Activated CD8-positive, alpha-beta memory T cell treated with anti-CD3 and anti-CD28 coated beads for 36 hours (primary cell): Measurements from ENCODE around the gene CDC42EP2. TPM values are rescaled to one million over a fixed set of nuclear protein-coding genes. Genes with fewer than 3 reads are reported as not detected.

Source experiments
- CTCF ChIA-PET: fragments of 350-600 bp; sonication (Branson Sonifier 250); formaldehyde crosslinking; loops from one replicate; lab custom pipeline; 2021; ENCODE audit warnings: antibody characterized with exemption; lab: Charles Lee
- POLR2A ChIA-PET: fragments of 350-600 bp; sonication (Branson Sonifier 250); formaldehyde crosslinking; loops from one replicate; lab custom pipeline; 2021; ENCODE audit warnings: antibody characterized with exemption; lab: Charles Lee
- total RNA-seq, 2 experiments: library from RNA; stranded (reverse); gene quantifications; one replicate each; pipeline ENCODE4 v1.2.3, GENCODE V29; 2021

CDC42EP2 gene
- total RNA-seq, 2 experiments from 2014 or later: 0.78 to 0.82 TPM

DNA sequence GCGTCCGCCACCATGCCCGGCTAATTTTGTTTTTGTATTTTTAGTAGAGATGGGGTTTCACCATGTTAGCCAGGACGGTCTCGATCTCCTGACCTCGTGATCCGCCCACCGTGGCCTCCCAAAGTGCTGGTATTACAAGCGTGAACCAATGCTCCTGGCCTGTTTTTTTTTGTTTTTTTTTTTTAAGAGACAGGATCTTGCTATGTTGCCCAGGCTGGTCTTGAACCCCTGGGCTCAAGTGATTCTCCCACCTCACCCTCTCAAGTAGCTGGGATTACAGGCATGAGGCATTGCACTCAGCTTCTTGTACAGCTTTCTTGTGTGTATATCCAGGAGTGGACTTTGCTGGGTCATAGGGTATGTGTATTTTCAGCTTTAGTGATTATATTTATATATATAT is 17.9 kb downstream of the CDC42EP2 start:
- CTCF ChIA-PET: interaction anchor here (1.1 to 8.6 kb wide), 4 partner anchors 8 to 107 kb away, joined by 3 to 104 read pairs (median 6); partner anchors contain the start of gene CDC42EP2
- POLR2A ChIA-PET: interaction anchor here (0.6 to 1.3 kb wide), 5 partner anchors 17 to 521 kb away, joined by 3 to 9 read pairs (median 3); partner anchors contain the start of gene POLA2

DNA sequence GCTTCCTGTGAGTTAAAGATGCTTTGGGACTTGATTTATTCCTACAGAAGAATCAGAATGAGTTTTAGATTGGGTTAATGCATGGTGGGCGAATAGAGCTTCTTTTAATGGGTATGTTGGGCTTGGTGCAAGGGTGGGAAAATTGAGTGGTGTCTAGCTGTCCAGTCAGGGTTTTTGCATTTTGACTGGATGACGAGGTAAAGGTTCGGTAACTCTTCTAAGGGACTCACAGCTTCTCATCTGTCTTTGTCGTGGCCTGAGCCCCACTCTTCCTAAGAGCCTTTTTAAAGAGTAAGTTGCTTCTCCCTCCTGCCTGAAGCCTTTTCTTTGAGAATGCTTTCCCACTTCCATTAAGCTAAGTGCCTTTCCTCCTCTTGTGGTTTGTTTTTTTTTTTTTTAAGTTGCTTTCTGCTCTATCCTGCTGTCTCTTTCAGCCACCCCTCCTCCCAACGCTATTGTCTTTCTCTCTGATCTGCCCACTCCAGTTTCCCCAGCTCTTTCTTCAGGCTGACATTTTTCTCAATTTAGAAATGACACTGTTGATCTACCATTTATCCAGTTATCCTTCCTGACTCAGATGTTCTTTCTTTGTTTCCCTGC is 20.1 kb downstream of the CDC42EP2 start:
- ChIA-PET POLR2A (interaction anchor here (0.6 kb wide), 1 partner anchor 141 kb away, joined by 4 read pairs; no protein-coding TSS in a partner anchor), CTCF (interaction anchor here (0.7 to 8.6 kb wide), 4 partner anchors 17 to 224 kb away, joined by 3 to 104 read pairs (median 4); partner anchors contain the start of gene CDC42EP2)

DNA sequence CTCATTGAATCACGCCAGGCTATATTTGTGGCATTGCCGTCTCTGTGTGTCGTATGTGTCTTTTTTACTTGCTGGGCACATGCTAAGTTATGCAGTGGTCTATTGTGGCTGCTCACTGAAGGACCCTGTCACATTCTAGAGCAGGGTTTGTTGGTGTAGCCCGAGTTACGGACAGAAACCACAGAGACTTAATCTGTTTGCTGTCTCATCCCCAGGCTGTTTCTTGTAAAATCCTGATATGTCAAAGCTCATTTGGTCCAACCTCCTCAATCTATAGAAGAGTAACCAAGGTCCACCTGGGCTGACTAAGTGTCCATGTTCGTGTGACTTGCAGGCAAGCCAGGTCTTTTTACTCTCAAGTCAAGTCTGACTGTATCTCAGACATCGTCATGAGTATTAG is 24.0 kb downstream of the CDC42EP2 start:
- ChIA-PET CTCF (interaction anchor here (1.1 to 2.5 kb wide), 2 partner anchors 9 kb away, joined by 6 to 9 read pairs; no protein-coding TSS in a partner anchor), POLR2A (no interaction called here)

DNA sequence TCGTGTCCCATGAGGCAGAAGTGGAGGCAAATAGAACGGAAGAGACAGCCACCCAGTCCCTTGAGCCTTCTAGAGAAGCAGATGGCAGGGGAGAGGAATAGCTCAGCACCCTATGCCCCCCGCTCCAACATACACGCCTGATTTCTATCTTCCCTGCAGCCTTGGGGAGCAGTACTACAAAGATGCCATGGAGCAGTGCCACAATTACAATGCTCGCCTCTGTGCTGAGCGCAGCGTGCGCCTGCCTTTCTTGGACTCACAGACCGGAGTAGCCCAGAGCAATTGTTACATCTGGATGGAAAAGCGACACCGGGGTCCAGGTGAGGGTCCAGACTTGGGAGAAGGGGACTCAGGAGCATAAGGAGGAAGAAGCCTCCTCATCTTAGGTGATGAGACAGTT is 25.6 kb downstream of the CDC42EP2 start:
- ChIA-PET CTCF (interaction anchor here (0.6 to 2.5 kb wide), 2 partner anchors 10 to 329 kb away, joined by 4 to 9 read pairs; no protein-coding TSS in a partner anchor), POLR2A (no interaction called here)

DNA sequence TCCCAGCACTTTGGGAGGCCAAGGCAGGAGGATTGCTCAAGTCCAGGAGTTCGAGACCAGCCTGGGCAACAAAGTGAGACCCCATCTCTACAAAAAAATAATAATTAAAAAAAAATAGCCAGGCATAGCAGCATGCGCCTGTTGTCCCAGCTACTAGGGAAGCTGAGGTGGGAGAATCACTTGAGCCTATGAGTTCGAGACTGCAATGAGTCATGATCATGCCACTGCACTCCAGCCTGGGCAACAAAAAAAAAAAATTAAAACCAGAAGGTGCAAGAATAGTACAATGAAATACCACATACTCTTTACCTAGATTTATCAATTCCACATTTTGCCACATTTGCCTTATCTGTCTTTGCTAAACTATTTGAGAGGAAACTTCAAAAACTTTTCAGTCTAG is 27.2 kb downstream of the CDC42EP2 start:
- POLR2A ChIA-PET: no interaction called here
- CTCF ChIA-PET: no interaction called here

DNA sequence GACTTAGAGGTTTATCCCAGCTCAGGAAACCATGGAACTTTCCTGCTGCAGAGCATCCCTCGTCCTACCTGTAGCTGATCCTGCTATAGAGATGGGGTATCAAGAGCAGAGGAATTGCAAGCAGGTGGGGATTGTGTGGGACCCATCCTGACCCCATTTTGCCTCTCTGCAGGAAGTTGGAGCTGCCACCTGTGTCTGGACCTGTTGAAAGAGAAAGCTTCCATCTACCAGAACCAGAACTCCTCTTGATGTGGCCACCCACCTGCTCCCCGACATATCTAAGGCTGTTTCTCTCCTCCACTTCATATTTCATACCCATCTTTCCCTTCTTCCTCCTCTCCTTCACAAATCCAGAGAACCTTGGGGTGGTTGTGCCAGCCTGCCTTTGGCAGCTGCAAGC is 36.8 kb downstream of the CDC42EP2 start:
- ChIA-PET POLR2A (no interaction called here), CTCF (interaction anchor here (1.3 kb wide), 1 partner anchor 156 kb away, joined by 3 read pairs; no protein-coding TSS in a partner anchor)

DNA sequence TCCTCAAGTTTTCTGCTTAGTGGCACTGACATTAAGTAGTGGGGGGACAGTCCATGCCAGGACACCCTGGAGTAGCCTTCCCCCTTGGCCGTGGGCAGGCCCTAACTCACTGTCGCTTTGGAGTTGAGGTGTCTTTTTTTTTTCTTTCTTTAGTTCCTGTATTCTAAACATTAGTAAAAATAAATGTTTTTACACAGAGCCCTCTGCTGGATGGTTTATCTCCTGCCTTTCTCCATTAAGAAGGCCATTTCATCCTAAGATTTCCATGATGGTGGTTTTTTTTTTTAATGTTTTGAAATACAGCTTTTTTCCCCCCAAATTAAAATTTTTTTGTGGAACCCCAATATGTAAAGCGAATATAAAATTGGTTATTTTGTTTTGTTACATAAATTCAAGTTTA is 38.1 kb downstream of the CDC42EP2 start:
- POLR2A ChIA-PET: no interaction called here

DNA sequence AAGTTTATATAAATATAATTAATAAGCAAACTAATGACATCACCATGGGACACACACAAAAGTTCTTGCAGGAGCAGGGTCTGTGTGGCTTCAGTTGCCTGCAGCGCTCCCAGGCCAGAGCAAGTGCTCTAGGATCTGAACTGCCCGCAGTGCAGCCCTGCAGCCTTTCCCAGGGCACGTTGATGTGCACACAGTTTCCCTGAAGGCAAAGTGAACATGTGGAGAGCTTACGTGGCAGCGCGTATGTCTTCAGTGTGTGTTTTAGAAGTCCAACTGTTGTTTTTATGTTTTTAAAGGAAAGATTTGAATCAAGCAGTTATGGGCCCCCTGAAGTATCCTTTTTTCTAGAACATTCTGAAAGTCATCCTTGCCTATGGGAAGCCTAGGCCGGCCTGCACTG is 38.7 kb downstream of the CDC42EP2 start:
- POLR2A ChIA-PET: no interaction called here
- CTCF ChIA-PET: no interaction called here

More for the DNA sequence above, 38.1 kb downstream of the CDC42EP2 start:
- CTCF ChIA-PET: interaction anchor here (1.2 kb wide), 1 partner anchor 23 kb away, joined by 3 read pairs; no protein-coding TSS in a partner anchor

DNA sequence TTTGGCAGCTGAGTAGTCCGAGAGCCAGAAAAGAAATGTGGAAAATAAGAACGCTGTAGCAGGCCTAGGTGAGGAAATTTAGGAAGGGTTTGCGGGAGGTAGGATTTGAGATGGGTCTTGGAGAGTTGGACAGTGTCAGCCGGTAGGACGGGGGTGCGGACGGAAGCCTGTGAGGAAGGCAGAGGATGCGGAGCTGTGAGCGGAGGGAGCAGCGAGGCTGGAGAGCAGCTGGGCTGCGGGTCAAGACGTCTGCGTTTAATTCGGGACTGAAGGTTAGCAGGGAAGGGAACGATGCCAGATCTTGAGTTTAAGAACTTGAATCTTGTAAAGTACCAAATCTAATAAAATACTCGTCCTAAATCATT is 39.2 kb downstream of the CDC42EP2 start:
- CTCF ChIA-PET: interaction anchor here (0.8 to 1.1 kb wide), 2 partner anchors 24 to 157 kb away, joined by 3 to 6 read pairs; no protein-coding TSS in a partner anchor
- POLR2A ChIA-PET: interaction anchor here (0.9 kb wide), 1 partner anchor 154 kb away, joined by 3 read pairs; no protein-coding TSS in a partner anchor

DNA sequence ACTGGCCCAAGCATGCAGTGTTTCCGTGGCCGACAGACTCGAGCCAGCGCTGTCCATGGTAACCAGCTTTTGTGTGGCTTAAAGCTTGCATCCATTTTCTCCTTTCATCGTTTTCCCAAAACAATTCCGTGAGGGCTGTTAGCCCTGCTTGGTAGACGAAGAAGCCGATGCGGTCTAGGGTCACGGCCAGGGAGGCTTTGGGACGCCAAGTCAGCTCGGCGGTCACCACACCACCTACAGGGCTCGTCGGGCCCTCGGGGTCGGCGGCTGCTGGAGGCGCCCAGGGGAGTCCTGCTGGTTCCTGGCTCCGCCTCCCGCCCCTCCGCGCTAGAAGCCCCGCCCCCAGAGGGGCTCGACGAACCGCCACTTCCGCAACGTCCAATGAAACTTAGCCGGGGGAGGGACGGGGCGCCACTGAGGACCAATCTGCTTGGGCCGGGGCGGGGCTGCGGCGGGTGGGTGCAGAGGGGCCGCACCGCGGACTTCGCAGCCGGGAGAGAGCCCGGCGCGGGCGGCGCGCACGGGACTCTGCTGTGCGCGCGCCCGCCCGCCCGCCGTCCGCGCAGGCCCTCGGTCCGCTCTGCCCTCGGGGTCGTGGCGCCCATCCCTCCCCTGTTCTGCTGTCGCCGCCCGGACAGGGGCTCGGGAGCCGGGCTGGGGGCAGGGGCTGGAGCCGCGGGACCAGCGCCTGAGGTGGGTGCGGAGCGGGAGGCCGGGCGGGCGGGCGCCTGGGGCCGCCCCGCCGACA is 39.8 kb downstream of the CDC42EP2 start, which contains the start of gene TIGD3:
TSS of gene TIGD3 (plus strand) at position 487 of the 748 bp plus-strand sequence. CDS start 1,058 bp downstream, outside the sequence.
- CTCF ChIA-PET: interaction anchor here (0.8 to 1.1 kb wide), 2 partner anchors 25 to 156 kb away, joined by 3 to 6 read pairs; no protein-coding TSS in a partner anchor
- POLR2A ChIA-PET: interaction anchor here (0.9 kb wide), 1 partner anchor 153 kb away, joined by 3 read pairs; no protein-coding TSS in a partner anchor

DNA sequence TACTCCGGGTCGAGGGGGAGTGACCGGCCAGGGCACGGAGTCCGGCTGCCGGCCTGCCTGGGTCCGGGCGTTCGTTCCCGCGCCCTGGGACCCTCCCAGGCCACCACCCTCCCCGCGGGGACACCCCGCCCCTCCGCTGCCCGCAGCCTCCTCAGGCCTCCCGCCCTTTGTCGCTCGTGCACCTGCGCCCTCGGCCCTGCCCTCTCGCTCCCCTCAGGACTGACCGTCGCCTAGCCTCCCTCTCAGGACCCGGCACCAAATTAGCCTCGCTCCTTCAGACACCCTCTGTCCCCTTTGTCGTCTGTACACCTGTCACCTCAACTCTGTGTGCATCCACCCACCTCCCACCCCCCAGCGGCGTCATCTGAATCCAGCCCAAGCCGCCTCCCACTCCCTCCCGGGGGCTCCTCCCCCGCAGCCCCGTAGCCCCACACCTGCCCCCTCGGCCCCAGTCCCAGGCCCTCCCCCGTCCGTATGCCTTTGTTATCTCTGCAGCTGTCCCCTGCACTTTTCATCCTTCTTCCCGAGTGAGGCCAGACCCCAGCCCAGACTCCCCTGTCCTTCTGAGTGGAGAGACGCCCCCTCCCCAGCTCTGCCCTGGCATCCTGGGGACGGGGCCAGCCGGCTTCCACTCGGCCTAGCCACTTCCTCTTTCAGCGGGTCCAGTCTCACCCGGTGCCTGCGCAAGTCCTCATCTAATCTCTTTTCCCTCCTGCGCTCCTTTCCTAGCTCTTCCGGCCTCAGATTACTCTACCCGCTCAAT is 40.5 kb downstream of the CDC42EP2 start:
- ChIA-PET CTCF (interaction anchor here (0.6 to 1.6 kb wide), 6 partner anchors 13 to 155 kb away, joined by 3 read pairs; no protein-coding TSS in a partner anchor), POLR2A (interaction anchor here (0.6 to 0.9 kb wide), 2 partner anchors 67 to 130 kb away, joined by 3 read pairs; partner anchors contain the start of gene NEAT1)

DNA sequence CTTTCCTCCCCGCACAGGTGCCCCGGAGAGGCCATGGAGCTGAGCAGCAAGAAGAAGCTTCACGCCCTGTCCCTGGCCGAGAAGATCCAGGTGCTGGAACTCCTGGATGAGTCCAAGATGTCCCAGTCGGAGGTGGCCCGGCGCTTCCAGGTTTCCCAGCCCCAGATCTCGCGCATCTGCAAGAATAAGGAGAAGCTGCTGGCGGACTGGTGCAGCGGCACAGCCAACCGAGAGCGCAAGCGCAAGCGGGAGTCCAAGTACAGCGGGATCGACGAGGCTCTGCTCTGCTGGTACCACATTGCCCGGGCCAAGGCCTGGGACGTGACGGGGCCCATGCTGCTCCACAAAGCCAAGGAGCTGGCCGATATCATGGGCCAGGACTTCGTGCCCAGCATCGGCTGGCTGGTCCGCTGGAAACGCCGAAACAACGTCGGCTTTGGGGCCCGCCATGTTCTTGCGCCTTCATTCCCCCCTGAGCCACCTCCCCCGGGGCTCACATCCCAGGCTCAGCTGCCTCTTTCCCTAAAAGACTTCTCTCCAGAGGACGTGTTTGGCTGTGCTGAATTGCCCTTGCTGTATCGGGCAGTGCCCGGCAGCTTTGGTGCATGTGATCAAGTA is 41.2 kb downstream of the CDC42EP2 start:
- CTCF ChIA-PET: interaction anchor here (0.6 to 1.6 kb wide), 6 partner anchors 13 to 155 kb away, joined by 3 read pairs; no protein-coding TSS in a partner anchor
- POLR2A ChIA-PET: interaction anchor here (0.6 to 0.9 kb wide), 2 partner anchors 67 to 131 kb away, joined by 3 read pairs; partner anchors contain the start of gene NEAT1

DNA sequence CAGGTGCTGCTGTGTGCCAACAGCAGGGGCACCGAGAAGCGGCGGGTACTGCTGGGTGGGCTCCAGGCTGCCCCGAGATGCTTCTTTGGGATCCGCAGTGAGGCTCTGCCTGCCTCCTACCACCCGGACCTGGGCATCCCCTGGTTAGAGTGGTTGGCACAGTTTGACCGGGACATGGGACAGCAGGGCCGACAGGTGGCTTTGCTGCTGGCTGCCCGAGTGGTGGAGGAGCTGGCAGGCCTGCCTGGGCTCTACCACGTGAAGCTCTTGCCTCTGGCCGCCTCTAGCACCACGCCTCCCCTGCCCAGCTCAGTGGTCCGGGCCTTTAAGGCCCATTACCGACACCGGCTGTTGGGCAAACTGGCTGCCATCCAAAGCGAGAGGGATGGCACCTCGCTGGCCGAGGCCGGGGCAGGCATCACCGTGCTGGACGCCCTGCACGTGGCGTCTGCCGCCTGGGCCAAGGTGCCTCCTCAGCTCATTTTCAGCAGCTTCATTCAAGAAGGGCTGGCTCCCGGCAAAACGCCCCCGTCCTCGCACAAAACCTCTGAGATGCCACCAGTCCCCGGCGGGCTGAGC is 41.8 kb downstream of the CDC42EP2 start:
- POLR2A ChIA-PET: no interaction called here
- CTCF ChIA-PET: interaction anchor here (1.2 to 1.6 kb wide), 6 partner anchors 12 to 155 kb away, joined by 3 read pairs; no protein-coding TSS in a partner anchor

DNA sequence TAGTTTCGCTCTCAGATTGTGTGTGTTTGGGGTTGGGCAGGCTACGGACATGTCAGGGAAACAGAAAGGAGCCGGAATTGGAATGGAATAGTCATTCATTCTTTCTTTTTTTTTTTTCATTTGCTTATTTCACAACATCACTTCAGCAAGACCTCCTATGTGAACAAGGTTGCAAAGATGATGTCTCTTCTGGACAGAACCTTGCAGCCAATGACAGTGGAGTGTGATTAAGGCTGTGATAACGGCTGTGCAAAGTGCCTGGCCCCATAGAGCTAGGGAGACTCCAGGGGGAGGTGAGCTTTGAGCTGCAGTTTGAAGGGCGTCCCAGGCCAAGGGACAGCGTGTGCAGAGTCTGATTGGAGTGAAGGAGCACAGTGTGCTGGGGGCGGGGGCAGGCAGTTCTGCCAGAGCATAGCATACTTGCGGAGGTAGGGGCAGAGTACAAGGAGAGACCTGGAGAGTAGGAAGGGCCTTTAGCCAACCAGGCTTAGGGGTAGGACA is 43.2 kb downstream of the CDC42EP2 start:
- POLR2A ChIA-PET: no interaction called here

DNA sequence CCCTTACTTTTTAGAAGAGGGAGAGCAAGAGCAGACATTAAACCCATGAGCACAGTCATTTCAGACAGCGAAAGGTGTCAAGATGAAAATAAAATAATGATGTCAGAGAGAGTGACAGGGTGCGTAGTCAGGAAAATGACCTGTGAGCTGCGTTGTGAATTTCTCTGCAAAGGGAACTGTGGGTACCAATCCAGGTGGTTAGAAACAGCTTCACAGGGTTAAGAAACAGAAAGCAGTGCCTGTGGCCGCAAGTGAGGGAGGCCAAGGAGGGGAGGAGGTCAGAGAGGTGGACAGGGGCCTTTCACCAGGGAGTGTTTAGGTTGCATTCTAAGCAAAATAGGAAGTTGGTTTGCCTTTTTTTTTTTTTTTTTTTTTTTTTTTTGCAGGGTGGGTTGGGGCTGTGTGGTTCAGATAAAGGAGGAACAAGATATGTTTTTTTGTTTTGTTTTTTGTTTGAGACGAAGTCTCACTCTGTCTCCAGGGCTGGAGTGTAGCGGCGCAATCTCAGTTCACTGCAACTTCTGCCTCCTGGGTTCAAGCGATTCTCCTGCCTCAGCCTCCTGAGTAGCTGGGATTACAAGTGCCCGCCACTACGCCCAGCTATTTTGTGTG is 47.8 kb downstream of the CDC42EP2 start:
- CTCF ChIA-PET: interaction anchor here (0.6 to 1.4 kb wide), 3 partner anchors 12 to 137 kb away, joined by 3 read pairs; no protein-coding TSS in a partner anchor
- POLR2A ChIA-PET: no interaction called here

More for the DNA sequence above, 43.2 kb downstream of the CDC42EP2 start:
- CTCF ChIA-PET: interaction anchor here (1.1 to 1.2 kb wide), 2 partner anchors 10 to 133 kb away, joined by 4 to 5 read pairs; no protein-coding TSS in a partner anchor

DNA sequence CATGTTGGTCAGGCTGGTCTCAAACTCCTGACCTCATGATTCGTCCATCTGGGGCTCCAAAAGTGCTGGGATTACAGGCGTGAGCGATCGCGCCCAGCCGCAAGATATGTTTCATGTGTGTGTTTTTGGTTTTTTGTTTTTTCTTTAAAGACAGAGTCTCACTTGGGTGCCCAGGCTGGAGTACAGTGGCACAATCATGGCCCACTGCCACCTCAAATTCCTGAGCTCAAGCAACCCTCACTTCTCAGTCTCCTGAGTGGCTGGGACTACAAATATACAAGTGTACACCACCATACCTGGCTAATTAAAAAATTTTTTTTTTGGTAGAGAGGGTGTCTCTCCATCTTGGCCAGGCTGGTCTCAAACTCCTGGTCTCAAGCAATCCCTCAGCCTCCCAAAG is 48.3 kb downstream of the CDC42EP2 start:
- ChIA-PET POLR2A (interaction anchor here (0.6 kb wide), 1 partner anchor 206 kb away, joined by 3 read pairs; no protein-coding TSS in a partner anchor), CTCF (interaction anchor here (0.6 kb wide), 1 partner anchor 138 kb away, joined by 3 read pairs; no protein-coding TSS in a partner anchor)

DNA sequence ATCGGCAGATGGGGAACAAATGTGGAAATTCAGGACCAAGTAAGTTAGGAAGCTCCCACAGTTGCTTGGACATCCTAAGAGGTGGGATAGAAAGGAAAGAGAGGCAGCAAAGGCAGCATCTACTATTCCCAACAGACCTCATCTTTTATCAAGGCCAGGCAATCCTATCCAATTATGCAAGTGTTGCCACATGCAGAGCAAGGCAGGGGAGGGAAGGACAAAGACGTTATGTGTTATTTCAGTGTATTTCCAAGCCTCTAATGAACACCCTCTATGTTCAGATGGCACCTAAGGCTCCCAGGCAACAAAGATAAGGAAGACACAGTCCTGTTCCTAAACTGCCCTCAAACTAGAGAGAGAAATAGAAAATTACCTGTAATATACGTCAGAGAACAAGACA is 49.1 kb downstream of the CDC42EP2 start:
- ChIA-PET CTCF (no interaction called here), POLR2A (interaction anchor here (0.6 kb wide), 1 partner anchor 206 kb away, joined by 3 read pairs; no protein-coding TSS in a partner anchor)
